Measurements from ENCODE around the gene DNAJC27. TPM values are rescaled to one million over a fixed set of nuclear protein-coding genes. Genes with fewer than 3 reads are reported as not detected.

DNAJC27 gene
- total RNA-seq, 1 experiment from 2014 or later, result 5.1 TPM

DNA sequence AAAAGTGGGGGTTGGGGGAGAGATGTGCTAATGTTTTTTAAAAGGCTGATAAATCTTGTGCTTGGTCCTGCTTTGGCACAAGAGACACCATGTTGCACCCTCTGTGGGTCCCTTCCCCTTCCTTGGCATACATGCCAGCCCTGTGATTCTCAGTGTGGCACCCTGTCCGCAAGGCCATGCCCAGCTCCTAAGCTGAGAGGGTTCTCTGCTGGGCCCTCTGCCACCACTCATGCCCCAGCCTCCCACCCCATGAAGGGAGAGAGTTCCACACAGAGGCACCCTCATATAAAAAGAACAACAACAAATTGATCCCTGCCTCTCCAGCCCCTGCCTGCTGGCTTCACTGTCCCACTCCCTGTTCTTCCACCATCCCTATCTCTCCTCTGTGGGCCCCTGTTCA lies 49.2 kb downstream of the DNAJC27 start:
- H3K4me3 Mint-ChIP-seq, result no peak overlapping the region
- no peak overlapping the region for H3K56ac ChIP-seq (ENCODE audit: insufficient read length, low read depth, low read length)
- no peak overlapping the region for H3K9ac ChIP-seq (ENCODE audit: extremely low read depth, insufficient read length, low read length)
- H2BK120ac ChIP-seq (ENCODE audit: low read depth, low read length, poor library complexity, severe bottlenecking), result no peak overlapping the region
- H3K9me3 ChIP-seq (ENCODE audit: control insufficient read depth, low read depth, low read length), result no peaks in the 10 kb centered on the region
- H4K8ac ChIP-seq (replicated peaks; ENCODE audit: insufficient read length, low read depth, low read length), result no peak overlapping the region
- no peaks in the 10 kb centered on the region for H3K27me3 ChIP-seq (ENCODE audit: insufficient read depth, low read length)
- H3T11ph ChIP-seq (ENCODE audit: low read length), result no peak overlapping the region
- H2BK20ac ChIP-seq (ENCODE audit: low read depth, low read length, poor library complexity, severe bottlenecking), result no peak overlapping the region
- no peak overlapping the region for H3K18ac ChIP-seq (ENCODE audit: insufficient read length, low read depth, low read length)
- H3K14ac ChIP-seq (ENCODE audit: insufficient read depth, low read length), result no peak overlapping the region
- H4K5ac ChIP-seq (ENCODE audit: insufficient read length, low read depth, low read length), result no peak overlapping the region
- H2AFZ ChIP-seq (ENCODE audit: low read length), result no peak overlapping the region
- H2BK5ac ChIP-seq (ENCODE audit: insufficient read length, low read length), result no peak overlapping the region
- H3K79me2 ChIP-seq (ENCODE audit: insufficient read depth, low read length), result no peaks in the 10 kb centered on the region
- no peaks in the 10 kb centered on the region for H3K79me1 ChIP-seq (ENCODE audit: insufficient read depth, low read depth, low read length, poor library complexity, severe bottlenecking)
- H3K27me3 Mint-ChIP-seq (ENCODE audit: low read depth), result peaks cover 8% of the 10 kb centered on the region
- no peak for TF ChIP-seq CTCF (conservative IDR thresholded peaks at IDR 0.05)
- no peaks in the 10 kb centered on the region; the same call in 1 of the 2 replicates for H3K4me1 ChIP-seq (ENCODE audit: insufficient read depth, low read length)
- H2BK15ac ChIP-seq (ENCODE audit: low read depth, low read length), result no peak overlapping the region
- no CpG with 5 or more reads among the region's 1 CpG for WGBS (ENCODE audit: extremely low coverage, insufficient read length, low lambda C conversion rate)
- H4K91ac ChIP-seq (ENCODE audit: insufficient read length, low read depth, low read length), result no peak overlapping the region
- H3K4ac ChIP-seq (ENCODE audit: low read depth, low read length), result no peak overlapping the region
- no peak overlapping the region for H2BK12ac ChIP-seq (ENCODE audit: insufficient read length, low read depth, low read length)
- H3K23me2 ChIP-seq (ENCODE audit: insufficient read length, low read depth, low read length, poor library complexity, severe bottlenecking), result no peaks in the 10 kb centered on the region
- H3K36me3 Mint-ChIP-seq (ENCODE audit: insufficient read depth in 1 of 3, low read depth in 3 of 3), result peaks cover 2 to 8% (median 8%) of the 10 kb centered on the region in 3 experiments; a peak in 6 of 7 replicates
- no peak overlapping the region for H3K23ac ChIP-seq (ENCODE audit: insufficient read length, low read depth, low read length)
- H3K4me1 Mint-ChIP-seq, result peaks cover 24 to 31% of the 10 kb centered on the region in 2 experiments
- H3K9me3 Mint-ChIP-seq, result no peaks in the 10 kb centered on the region
- H3K4me2 ChIP-seq (ENCODE audit: insufficient read depth, insufficient read length, low read length), result no peak overlapping the region
- H2AK5ac ChIP-seq (ENCODE audit: insufficient read length, low read length), result no peak overlapping the region
- H4K20me1 ChIP-seq (ENCODE audit: control insufficient read depth, insufficient read depth, insufficient read length), result no peaks in the 10 kb centered on the region
- H3K27ac ChIP-seq (ENCODE audit: insufficient read length, low read depth, low read length), result no peak overlapping the region
- DNase-seq, result no peak
- no peak overlapping the region for H3K27ac Mint-ChIP-seq

Data from H9 (cell line).